HCT116 (cell line): ENCODE measurements around the gene SERPINB8. TPM values are rescaled to one million over a fixed set of nuclear protein-coding genes. Genes with fewer than 3 reads are reported as not detected.

Experiments
- ATAC-seq: fragments of 200-7000 bp; cut with Tn5 transposase; 2 replicates; pipeline ENCODE4 v1.9.1; 2020; ENCODE audit warnings: mild to moderate bottlenecking, moderate library complexity
- BruUV-seq: library from RNA; stranded (reverse); fragments of 400-500 nt; replicated peaks from 2 replicates; lab custom pipeline; 2021; lab: Mats Ljungman, UMichigan
- CTCF ChIA-PET: fragments of 300-600 bp; sonication (Branson Sonifier 250); formaldehyde crosslinking; loops from one replicate; lab custom pipeline; 2021; ENCODE audit warnings: antibody characterized with exemption; lab: Charles Lee
- POLR2A ChIA-PET: fragments of 300-600, 350-600 bp; sonication (Branson Sonifier 250); formaldehyde crosslinking; loops from one replicate; lab custom pipeline; 2021; ENCODE audit warnings: antibody characterized with exemption; lab: Charles Lee
- RAD21 ChIA-PET, 2 experiments: fragments of 300-600 bp; sonication (Branson Sonifier 250); formaldehyde crosslinking; loops; one replicate each; lab custom pipeline; 2023; ENCODE audit warnings: low total read pairs in 2 of 2; ENCODE audit not compliant: uncharacterized antibody in 2 of 2, unreplicated experiment in 2 of 2, low non-redundant PET in 1 of 2; lab: Charles Lee
- DNase-seq: peaks from one replicate; pipeline ENCODE4 v3.0.0-alpha.2; 2010; ENCODE audit warnings: low read depth, low spot score
- H2AFZ ChIP-seq: fragments of 200-600 bp; shearing (Covaris generic), sonication (generic); 2 replicates; pipeline ENCODE4 v1.6.1; 2017; ENCODE audit warnings: low read depth, mixed run types, mixed read lengths, antibody characterized with exemption, low read length; ENCODE audit not compliant: poor library complexity, severe bottlenecking
- H3K27ac ChIP-seq: 2 replicates; pipeline ENCODE4 v1.5.1; 2012; ENCODE audit warnings: low read depth, low read length
- H3K27me3 ChIP-seq: fragments of 200-600 bp; sonication (generic); 2 replicates; pipeline ENCODE4 v1.6.1; 2016; ENCODE audit warnings: mixed run types, low read length, mixed read lengths; ENCODE audit not compliant: insufficient read depth
- H3K36me3 ChIP-seq, 2 experiments: fragments of 200-500 bp in 1 of 2; fragments of 200-600 bp in 1 of 2; sonication (Bioruptor generic) in 1 of 2; sonication (generic) in 1 of 2; 2 replicates each; pipeline versions ENCODE4 v1.5.1 to v1.6.1; 2014 to 2016; ENCODE audit warnings: low read length in 2 of 2, inconsistent platforms in 1 of 2, mixed read lengths in 1 of 2, mixed run types in 1 of 2; ENCODE audit not compliant: insufficient read depth in 2 of 2, control insufficient read depth in 1 of 2
- H3K4me1 ChIP-seq, 2 experiments: fragments of 200-600 bp in 1 of 2; sonication (generic) in 1 of 2; 2 replicates each; pipeline versions ENCODE4 v1.5.1 to v1.6.1; 2012 to 2017; ENCODE audit warnings: low read length in 2 of 2, inconsistent platforms in 1 of 2, mild to moderate bottlenecking in 1 of 2, mixed read lengths in 1 of 2, mixed run types in 1 of 2, moderate library complexity in 1 of 2; ENCODE audit not compliant: insufficient read depth in 2 of 2, control insufficient read depth in 1 of 2
- H3K4me2 ChIP-seq: fragments of 200-600 bp; sonication (generic); 2 replicates; pipeline ENCODE4 v1.6.1; 2017; ENCODE audit warnings: mixed run types, low read length, mixed read lengths
- H3K4me3 ChIP-seq, 2 experiments: fragments of 200-600 bp in 1 of 2; sonication (generic) in 1 of 2; replicated peaks in 1 of 2; 2 replicates each; pipeline ENCODE4 v1.5.1; 2011 to 2016; ENCODE audit warnings: low read length in 2 of 2, control low read depth in 1 of 2, low read depth in 1 of 2, mild to moderate bottlenecking in 1 of 2, mixed read lengths in 1 of 2, mixed run types in 1 of 2
- H3K79me2 ChIP-seq: fragments of 200-600 bp; sonication (generic); 2 replicates; pipeline ENCODE4 v1.6.1; 2017; ENCODE audit warnings: mild to moderate bottlenecking, mixed run types, low read length, moderate library complexity, mixed read lengths; ENCODE audit not compliant: insufficient read depth
- H3K9ac ChIP-seq: fragments of 200-600 bp; sonication (generic); 2 replicates; pipeline ENCODE4 v1.6.1; 2016; ENCODE audit warnings: low read length, mixed read lengths
- H3K9me2 ChIP-seq: fragments of 200-600 bp; sonication (generic), shearing (Covaris generic); 2 replicates; pipeline ENCODE4 v1.6.1; 2017; ENCODE audit warnings: mixed run types, mild to moderate bottlenecking, moderate library complexity; ENCODE audit not compliant: insufficient read depth
- H3K9me3 ChIP-seq, 2 experiments: fragments of 200-500 bp in 1 of 2; fragments of 200-600 bp in 1 of 2; sonication (Bioruptor generic) in 1 of 2; sonication (generic) in 1 of 2; 2 replicates each; pipeline ENCODE4 v1.6.1; 2014 to 2017; ENCODE audit warnings: low read length in 2 of 2, mixed read lengths in 2 of 2, inconsistent platforms in 1 of 2, low read depth in 1 of 2, mild to moderate bottlenecking in 1 of 2, mixed run types in 1 of 2, moderate library complexity in 1 of 2; ENCODE audit not compliant: control insufficient read depth in 1 of 2, insufficient read depth in 1 of 2
- H4K20me1 ChIP-seq: fragments of 200-600 bp; sonication (generic), shearing (Covaris generic); 2 replicates; pipeline ENCODE4 v1.6.1; 2017; ENCODE audit warnings: mixed run types, mild to moderate bottlenecking, moderate library complexity; ENCODE audit not compliant: insufficient read depth
- CBX3 ChIP-seq: IDR thresholded peaks from 2 replicates; pipeline ENCODE4 v1.6.1; 2012; ENCODE audit warnings: low read depth
- ELF1 ChIP-seq: IDR thresholded peaks from 2 replicates; pipeline ENCODE4 v1.6.1; 2012; ENCODE audit warnings: low read depth, borderline replicate concordance
- EZH2 ChIP-seq: fragments of 200-600 bp; sonication (generic); IDR thresholded peaks from 2 replicates; pipeline ENCODE4 v1.6.1; 2017; ENCODE audit warnings: antibody characterized with exemption, mixed run types
- EZH2phosphoT487 ChIP-seq: fragments of 200-600 bp; IDR thresholded peaks from 2 replicates; pipeline ENCODE4 v1.6.1; 2018; ENCODE audit warnings: antibody characterized with exemption, borderline replicate concordance
- FOSL1 ChIP-seq: IDR thresholded peaks from 2 replicates; pipeline ENCODE4 v1.6.1; 2012; ENCODE audit warnings: low read depth
- JUND ChIP-seq: IDR thresholded peaks from 2 replicates; pipeline ENCODE4 v1.6.1; 2012
- POLR2A ChIP-seq: IDR thresholded peaks from 2 replicates; pipeline ENCODE4 v1.7.0; 2011; ENCODE audit warnings: borderline replicate concordance; ENCODE audit not compliant: insufficient read depth, insufficient read length; ENCODE audit errors: extremely low read depth
- POLR2AphosphoS5 ChIP-seq: IDR thresholded peaks from 2 replicates; pipeline ENCODE4 v1.6.1; 2011; ENCODE audit warnings: mild to moderate bottlenecking, low read depth, low read length, moderate library complexity
- RAD21 ChIP-seq: IDR thresholded peaks from 2 replicates; pipeline ENCODE4 v1.6.1; 2012; ENCODE audit warnings: low read depth, mild to moderate bottlenecking
- SIN3A ChIP-seq: IDR thresholded peaks from 2 replicates; pipeline ENCODE4 v1.6.1; 2012; ENCODE audit warnings: low read depth
- SP1 ChIP-seq: IDR thresholded peaks from 2 replicates; pipeline ENCODE4 v1.6.1; 2012; ENCODE audit warnings: low read depth
- SRF ChIP-seq: IDR thresholded peaks from 2 replicates; pipeline ENCODE4 v1.6.1; 2012; ENCODE audit warnings: low read depth
- TCF7L2 ChIP-seq: IDR thresholded peaks from 2 replicates; pipeline ENCODE4 v1.7.0; 2011; ENCODE audit warnings: borderline replicate concordance, inconsistent platforms; ENCODE audit not compliant: insufficient read depth, insufficient read length; ENCODE audit errors: extremely low read depth
- YY1 ChIP-seq: IDR thresholded peaks from 2 replicates; pipeline ENCODE4 v1.6.1; 2011; ENCODE audit warnings: low read length, low read depth, moderate library complexity, mild to moderate bottlenecking; ENCODE audit not compliant: insufficient replicate concordance; ENCODE audit errors: extremely low read depth
- ZFX ChIP-seq: fragments of 450-650 bp; IDR thresholded peaks from 2 replicates; pipeline ENCODE4 v1.6.1; 2017
- ZNF274 ChIP-seq: fragments of 200-500 bp; sonication (Bioruptor generic); IDR thresholded peaks from 2 replicates; pipeline ENCODE4 v1.6.1; 2014; ENCODE audit warnings: mild to moderate bottlenecking, low read depth, low read length, inconsistent platforms
- intact Hi-C: fragments of 100-400 bp; cut with micrococcal nuclease; formaldehyde crosslinking; loops from 2 replicates; pipeline ENCODE4 v1.10.0; 2022
- total RNA-seq: library from RNA; stranded (reverse); gene quantifications from one replicate; pipeline ENCODE4 v1.2.1, GENCODE V29; 2021; ENCODE audit not compliant: unreplicated experiment
- TF ChIP-seq, protein P1 (sequence below), 3 experiments: fragments of 200-600 bp in 1 of 3; sonication (generic) in 1 of 3; IDR thresholded peaks in 2 of 3; conservative IDR thresholded peaks in 1 of 3; 2 replicates each; pipeline ENCODE4 v1.5.1; 2012 to 2017; ENCODE audit warnings: low read depth in 2 of 3, low read length in 2 of 3, antibody characterized with exemption in 1 of 3, borderline replicate concordance in 1 of 3, control low read depth in 1 of 3, mild to moderate bottlenecking in 1 of 3, mixed read lengths in 1 of 3, mixed run types in 1 of 3, moderate library complexity in 1 of 3; ENCODE audit not compliant: insufficient read depth in 1 of 3
- TF ChIP-seq, protein P2 (sequence below): IDR thresholded peaks from 2 replicates; pipeline ENCODE4 v1.6.1; 2012
- TF ChIP-seq, protein P3 (sequence below): IDR thresholded peaks from 2 replicates; pipeline ENCODE4 v1.6.1; 2012
- TF ChIP-seq, protein P4 (sequence below): IDR thresholded peaks from 2 replicates; pipeline ENCODE4 v1.6.1; 2012; ENCODE audit warnings: low read depth

The SERPINB8 gene
- total RNA-seq, 1 experiment from 2014 or later, result 5.9 TPM

DNA sequence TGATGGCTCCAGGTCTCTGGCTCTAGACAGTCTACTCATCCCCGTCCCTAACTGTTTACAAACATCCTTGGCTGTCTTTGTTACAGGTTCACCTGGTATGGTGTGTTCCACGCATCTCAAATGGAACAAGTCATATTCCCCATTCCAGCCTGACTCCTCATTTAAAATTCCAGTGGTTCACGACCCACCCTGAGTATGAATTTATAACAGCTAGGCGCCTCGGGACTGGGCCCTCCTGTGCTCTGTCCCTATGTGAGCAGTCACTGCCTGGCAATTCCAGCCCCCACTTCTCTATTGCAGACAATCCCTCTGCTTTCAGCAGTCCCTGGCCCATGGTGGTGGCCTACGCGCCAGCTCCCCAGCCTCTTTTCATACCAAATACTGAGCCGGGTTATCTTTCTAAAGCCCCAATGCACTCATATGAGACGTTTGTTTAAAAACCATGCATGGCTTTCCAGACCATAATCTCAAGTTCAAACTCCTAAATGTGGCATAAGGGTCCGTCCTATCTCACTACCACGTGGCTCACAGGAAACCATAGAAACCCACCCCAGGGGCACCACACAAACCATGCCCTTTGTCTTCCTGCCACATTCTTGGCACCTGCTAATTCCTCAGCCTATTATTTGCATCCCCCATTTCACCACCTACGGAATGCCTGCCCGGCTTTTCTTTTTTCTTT, 1.6 kb downstream of the SERPINB8 start:
- CTCF ChIA-PET, result no interaction called here
- H3K9me2 ChIP-seq, result no peaks in the 10 kb centered on the region
- peak overlapping the region; percentile 79 for H3K4me2 ChIP-seq
- H3K4me1 ChIP-seq, result peaks cover 6 to 19% of the 10 kb centered on the region in 2 experiments; a peak in 3 of 4 replicates
- H3K27me3 ChIP-seq, result no peaks in the 10 kb centered on the region
- peak overlapping the region; percentile 96 for H3K27ac ChIP-seq
- TF ChIP-seq FOSL1, result no peak
- no peak for TF ChIP-seq EZH2phosphoT487
- TF ChIP-seq ZFX, result no peak
- TF ChIP-seq TCF7L2, result no peak
- TF ChIP-seq JUND, result no peak
- TF ChIP-seq, protein P1, sequence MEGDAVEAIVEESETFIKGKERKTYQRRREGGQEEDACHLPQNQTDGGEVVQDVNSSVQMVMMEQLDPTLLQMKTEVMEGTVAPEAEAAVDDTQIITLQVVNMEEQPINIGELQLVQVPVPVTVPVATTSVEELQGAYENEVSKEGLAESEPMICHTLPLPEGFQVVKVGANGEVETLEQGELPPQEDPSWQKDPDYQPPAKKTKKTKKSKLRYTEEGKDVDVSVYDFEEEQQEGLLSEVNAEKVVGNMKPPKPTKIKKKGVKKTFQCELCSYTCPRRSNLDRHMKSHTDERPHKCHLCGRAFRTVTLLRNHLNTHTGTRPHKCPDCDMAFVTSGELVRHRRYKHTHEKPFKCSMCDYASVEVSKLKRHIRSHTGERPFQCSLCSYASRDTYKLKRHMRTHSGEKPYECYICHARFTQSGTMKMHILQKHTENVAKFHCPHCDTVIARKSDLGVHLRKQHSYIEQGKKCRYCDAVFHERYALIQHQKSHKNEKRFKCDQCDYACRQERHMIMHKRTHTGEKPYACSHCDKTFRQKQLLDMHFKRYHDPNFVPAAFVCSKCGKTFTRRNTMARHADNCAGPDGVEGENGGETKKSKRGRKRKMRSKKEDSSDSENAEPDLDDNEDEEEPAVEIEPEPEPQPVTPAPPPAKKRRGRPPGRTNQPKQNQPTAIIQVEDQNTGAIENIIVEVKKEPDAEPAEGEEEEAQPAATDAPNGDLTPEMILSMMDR (IDR thresholded peaks at IDR 0.05 in 2 of 3, conservative IDR thresholded peaks at IDR 0.05 in 1 of 3; ENCODE audit: borderline replicate concordance in 1 of 3, insufficient read depth in 1 of 3, low read depth in 2 of 3, low read length in 2 of 3), result no peak
- TF ChIP-seq YY1, result no peak
- TF ChIP-seq SP1, result no peak
- no peak for TF ChIP-seq ZNF274
- TF ChIP-seq SIN3A, result no peak
- TF ChIP-seq, protein P2, sequence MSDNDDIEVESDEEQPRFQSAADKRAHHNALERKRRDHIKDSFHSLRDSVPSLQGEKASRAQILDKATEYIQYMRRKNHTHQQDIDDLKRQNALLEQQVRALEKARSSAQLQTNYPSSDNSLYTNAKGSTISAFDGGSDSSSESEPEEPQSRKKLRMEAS, result no peak
- TF ChIP-seq, protein P3, sequence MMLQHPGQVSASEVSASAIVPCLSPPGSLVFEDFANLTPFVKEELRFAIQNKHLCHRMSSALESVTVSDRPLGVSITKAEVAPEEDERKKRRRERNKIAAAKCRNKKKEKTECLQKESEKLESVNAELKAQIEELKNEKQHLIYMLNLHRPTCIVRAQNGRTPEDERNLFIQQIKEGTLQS, result no peak
- no peak for TF ChIP-seq RAD21
- no peak for TF ChIP-seq ELF1
- TF ChIP-seq CBX3, result no peak
- TF ChIP-seq POLR2AphosphoS5, result no peak
- no peak for TF ChIP-seq SRF
- no peak for TF ChIP-seq POLR2A
- TF ChIP-seq, protein P4, sequence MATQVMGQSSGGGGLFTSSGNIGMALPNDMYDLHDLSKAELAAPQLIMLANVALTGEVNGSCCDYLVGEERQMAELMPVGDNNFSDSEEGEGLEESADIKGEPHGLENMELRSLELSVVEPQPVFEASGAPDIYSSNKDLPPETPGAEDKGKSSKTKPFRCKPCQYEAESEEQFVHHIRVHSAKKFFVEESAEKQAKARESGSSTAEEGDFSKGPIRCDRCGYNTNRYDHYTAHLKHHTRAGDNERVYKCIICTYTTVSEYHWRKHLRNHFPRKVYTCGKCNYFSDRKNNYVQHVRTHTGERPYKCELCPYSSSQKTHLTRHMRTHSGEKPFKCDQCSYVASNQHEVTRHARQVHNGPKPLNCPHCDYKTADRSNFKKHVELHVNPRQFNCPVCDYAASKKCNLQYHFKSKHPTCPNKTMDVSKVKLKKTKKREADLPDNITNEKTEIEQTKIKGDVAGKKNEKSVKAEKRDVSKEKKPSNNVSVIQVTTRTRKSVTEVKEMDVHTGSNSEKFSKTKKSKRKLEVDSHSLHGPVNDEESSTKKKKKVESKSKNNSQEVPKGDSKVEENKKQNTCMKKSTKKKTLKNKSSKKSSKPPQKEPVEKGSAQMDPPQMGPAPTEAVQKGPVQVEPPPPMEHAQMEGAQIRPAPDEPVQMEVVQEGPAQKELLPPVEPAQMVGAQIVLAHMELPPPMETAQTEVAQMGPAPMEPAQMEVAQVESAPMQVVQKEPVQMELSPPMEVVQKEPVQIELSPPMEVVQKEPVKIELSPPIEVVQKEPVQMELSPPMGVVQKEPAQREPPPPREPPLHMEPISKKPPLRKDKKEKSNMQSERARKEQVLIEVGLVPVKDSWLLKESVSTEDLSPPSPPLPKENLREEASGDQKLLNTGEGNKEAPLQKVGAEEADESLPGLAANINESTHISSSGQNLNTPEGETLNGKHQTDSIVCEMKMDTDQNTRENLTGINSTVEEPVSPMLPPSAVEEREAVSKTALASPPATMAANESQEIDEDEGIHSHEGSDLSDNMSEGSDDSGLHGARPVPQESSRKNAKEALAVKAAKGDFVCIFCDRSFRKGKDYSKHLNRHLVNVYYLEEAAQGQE, result no peak
- no peak for TF ChIP-seq EZH2
- no peak for ATAC-seq
- H3K9me3 ChIP-seq, result no peaks in the 10 kb centered on the region
- no peaks in the 10 kb centered on the region for H3K36me3 ChIP-seq
- POLR2A ChIA-PET, result interaction anchor here (1.5 kb wide), 1 partner anchor 13 kb away, joined by 3 read pairs; no protein-coding TSS in a partner anchor
- no peaks in the 10 kb centered on the region for H3K79me2 ChIP-seq
- RAD21 ChIA-PET, result no interaction called here
- intact Hi-C loops, result no loop called here
- H3K4me3 ChIP-seq, result peak overlapping the region; percentile 83 to 90
- H2AFZ ChIP-seq, result no peak overlapping the region
- no TSS peak for BruUV-seq
- H4K20me1 ChIP-seq, result no peaks in the 10 kb centered on the region
- no peak for DNase-seq
- H3K9ac ChIP-seq, result peak overlapping the region; percentile 76
